Bronchial epithelial cell (primary cell): Measurements from ENCODE around the gene RANBP9. TPM values are rescaled to one million over a fixed set of nuclear protein-coding genes. Genes with fewer than 3 reads are reported as not detected.

Experiments
- DNase-seq: peaks from one replicate; pipeline ENCODE4 v3.0.0-alpha.2; 2010; ENCODE audit warnings: low read depth
- FAIRE-seq: peaks from 2 replicates; lab custom pipeline; 2011; peaks lifted over from hg19 to GRCh38; lab: Jason Lieb, UNC
- H3K27me3 ChIP-seq: 2 replicates; pipeline ENCODE4 v1.5.1; 2011; ENCODE audit warnings: low read length; ENCODE audit not compliant: control insufficient read depth, insufficient read depth
- H3K36me3 ChIP-seq: 2 replicates; pipeline ENCODE4 v1.5.1; 2011; ENCODE audit warnings: low read length; ENCODE audit not compliant: control insufficient read depth, insufficient read depth
- H3K4me3 ChIP-seq: 2 replicates; pipeline ENCODE4 v1.5.1; 2011; ENCODE audit warnings: mild to moderate bottlenecking, low read depth, low read length, control low read depth
- CTCF ChIP-seq: IDR thresholded peaks from 2 replicates; pipeline ENCODE4 v1.5.1; 2011; ENCODE audit warnings: mild to moderate bottlenecking, moderate library complexity, low read length, control low read depth, inconsistent platforms; ENCODE audit not compliant: insufficient read depth, severe bottlenecking
- total RNA-seq: library from RNA; depleted of rRNA; stranded (reverse); fragments of >200 nt; gene quantifications from 2 replicates; pipeline ENCODE4 v1.2.1, GENCODE V29; 2014

Gene RANBP9
- total RNA-seq, 1 donor from 2014 or later = 27.4 TPM

DNA sequence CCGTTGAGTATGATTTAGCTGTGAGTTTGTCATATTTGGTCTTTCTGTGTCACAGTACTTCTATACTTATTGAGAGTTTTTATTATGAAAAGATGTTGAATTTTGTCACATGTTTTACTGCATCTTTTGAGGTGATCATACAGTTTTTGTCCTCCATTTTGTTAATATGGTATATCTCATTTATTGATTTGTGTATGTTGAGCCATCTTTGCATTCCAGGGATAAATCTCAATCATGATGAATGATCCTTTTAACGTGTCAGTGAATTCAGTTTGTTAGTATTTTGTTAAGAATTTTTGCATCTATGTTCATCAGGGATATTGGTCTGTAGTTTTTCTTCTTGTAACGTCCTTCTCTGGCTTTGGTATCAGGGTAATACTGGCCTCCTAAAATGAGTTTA is 133.7 kb downstream of the RANBP9 start:
- FAIRE-seq (no peak), DNase-seq (no peak)
- TF ChIP-seq CTCF = no peak
- H3K27me3 ChIP-seq = no peaks in the 10 kb centered on the region
- H3K4me3 ChIP-seq = no peak overlapping the region
- H3K36me3 ChIP-seq = peaks cover 2% of the 10 kb centered on the region

DNA sequence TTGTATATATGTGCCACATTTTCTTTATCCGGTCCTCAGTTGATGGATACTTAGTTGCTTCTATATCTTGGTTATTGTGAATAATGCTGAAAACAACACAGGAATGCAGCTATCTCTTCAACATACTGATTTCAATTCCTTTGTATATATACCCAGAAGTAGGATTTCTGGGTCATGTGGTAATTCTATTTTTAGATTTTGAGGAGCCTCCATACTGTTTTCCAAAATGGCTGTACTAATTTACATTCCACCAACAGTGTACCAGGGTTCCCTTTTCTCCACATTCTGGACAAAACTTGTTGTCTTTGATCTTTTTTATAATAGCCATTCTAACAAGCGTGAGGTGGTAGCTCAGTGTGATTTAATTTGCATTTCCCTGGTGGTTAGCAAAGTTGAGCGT is 135.6 kb downstream of the RANBP9 start:
- peaks cover 2% of the 10 kb centered on the region for H3K36me3 ChIP-seq
- no peak overlapping the region for H3K4me3 ChIP-seq
- H3K27me3 ChIP-seq = no peaks in the 10 kb centered on the region
- DNase-seq (no peak), FAIRE-seq (no peak)
- TF ChIP-seq CTCF = no peak

DNA sequence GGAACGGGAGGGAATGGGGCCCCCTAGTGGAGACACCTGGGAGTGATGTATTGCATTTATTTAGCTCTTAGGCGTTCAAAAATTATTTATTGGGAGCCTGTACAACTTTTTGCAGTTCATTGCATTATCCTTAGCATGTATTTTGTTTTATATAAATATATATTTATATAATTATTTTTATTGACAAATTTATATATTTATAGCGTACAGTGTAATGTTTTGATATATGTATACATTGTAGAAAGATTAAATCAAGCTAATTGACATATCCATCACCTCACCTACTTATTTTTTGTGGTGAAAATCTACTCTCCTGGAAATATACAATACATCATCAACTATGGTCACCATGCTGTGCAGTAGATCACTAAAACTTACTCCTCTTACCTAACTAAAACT is 136.3 kb downstream of the RANBP9 start:
- FAIRE-seq = no peak
- peaks cover 2% of the 10 kb centered on the region for H3K36me3 ChIP-seq
- H3K27me3 ChIP-seq = no peaks in the 10 kb centered on the region
- no peak for DNase-seq
- peak overlapping the region; percentile 86 for H3K4me3 ChIP-seq
- TF ChIP-seq CTCF = no peak

DNA sequence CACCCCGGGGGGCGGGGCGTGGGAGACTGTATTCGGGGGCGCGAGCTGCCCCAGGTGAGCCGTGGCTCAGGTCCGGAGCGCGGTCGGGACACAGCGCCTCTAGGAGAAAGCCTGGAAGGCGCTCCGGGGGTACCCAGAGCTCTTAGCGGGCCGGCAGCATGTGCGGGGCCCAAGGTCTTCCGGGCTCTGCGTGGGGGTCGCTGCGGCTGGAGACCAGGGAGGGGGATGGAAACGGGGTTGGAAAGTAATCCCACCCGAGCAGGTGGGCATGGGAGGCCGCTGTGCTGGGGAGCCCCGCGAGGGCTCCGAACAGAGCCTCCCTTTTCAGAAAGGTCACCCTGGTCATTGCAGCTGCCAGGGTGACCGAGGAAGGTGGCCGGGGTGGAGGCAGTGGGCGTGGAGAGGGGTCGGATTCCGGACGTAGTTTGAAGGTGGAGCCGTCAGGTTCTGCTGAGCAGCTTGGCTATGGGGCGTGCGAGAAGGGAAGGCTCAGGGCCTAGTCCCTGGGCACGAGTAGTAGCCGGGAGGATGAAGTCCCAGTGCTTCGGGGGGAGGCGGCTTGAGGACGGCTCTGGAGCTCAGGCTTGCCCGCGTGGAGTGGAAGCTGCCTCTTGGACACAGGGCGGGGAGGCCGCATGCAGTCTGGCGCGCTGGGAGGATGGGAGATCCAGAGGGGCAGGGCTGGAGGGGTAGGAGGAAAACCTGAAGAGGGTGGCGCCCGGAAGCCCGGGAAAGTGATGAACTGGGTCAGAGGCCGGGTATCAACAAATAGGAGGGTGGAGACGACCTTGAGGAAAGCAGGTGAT is 136.9 kb downstream of the RANBP9 start, which contains the start of gene SIRT5:
TSS of gene SIRT5 (plus strand) at position 31 of the 806 bp plus-strand sequence. CDS start 9,510 bp downstream, outside the sequence.
- peak; percentile 83 for DNase-seq
- no peak for FAIRE-seq
- Histone ChIP-seq H3K36me3 (no peaks in the 10 kb centered on the region), H3K4me3 (peak within 1 kb of the TSS; percentile 86), H3K27me3 (no peaks in the 10 kb centered on the region)
- TF ChIP-seq CTCF = peak; percentile 74

- TF ChIP-seq CTCF = peak; percentile 48
- no peaks in the 10 kb centered on the region for H3K27me3 ChIP-seq
- H3K36me3 ChIP-seq = no peaks in the 10 kb centered on the region
- peak overlapping the region; percentile 86 for H3K4me3 ChIP-seq
- FAIRE-seq (no peak), DNase-seq (peak; percentile 85)
These were observed 137.5 kb downstream of the RANBP9 start for GRCh38 chr6:13574149-13574570.
